Measurements from ENCODE around the gene ATOSB.

GRCh38 chr9:35114113-35114839 lies 1.4 kb downstream of the ATOSB start:
- no peak for TF ChIP-seq JUND (IDR thresholded peaks at IDR 0.05; ENCODE audit: low read length)
- TF ChIP-seq CTCF (IDR thresholded peaks at IDR 0.05; ENCODE audit: control extremely low read depth in 1 of 3, insufficient read depth in 1 of 3, low read depth in 1 of 3, low read length in 3 of 3): no peak
- no peak for TF ChIP-seq RFX5 (IDR thresholded peaks at IDR 0.05; ENCODE audit: borderline replicate concordance, low read depth, low read length)
- TF ChIP-seq SAP30 (IDR thresholded peaks at IDR 0.05; ENCODE audit: insufficient read depth, insufficient replicate concordance, low read length): no peak
- no peak for TF ChIP-seq MAFK (IDR thresholded peaks at IDR 0.05; ENCODE audit: low read depth, low read length)

Data from H1 (cell line).